GM21367 (cell line): ENCODE data around the gene LYST.
"Not testable (repeated sequence)": the region's sequence is repeated elsewhere in the genome, so short reads cannot be mapped to it uniquely, and the experiment has no call there.

ENCODE experiments used
- ATAC-seq: cut with Tn5 transposase; IDR thresholded peaks from one replicate; pipeline ENCODE4 v1.9.1; 2021; ENCODE audit not compliant: unreplicated experiment

LYST gene

GRCh38 chr1:235766794-235767285 is 99.9 kb downstream of the LYST start:
- ATAC-seq, result no peak

GRCh38 chr1:235763962-235764361 is 102.7 kb downstream of the LYST start:
- no peak for ATAC-seq

- ATAC-seq, result no peak
These were observed 107.4 kb downstream of the LYST start for GRCh38 chr1:235759336-235759735.

- no peak for ATAC-seq
These were observed 107.8 kb downstream of the LYST start for GRCh38 chr1:235758931-235759330.

- ATAC-seq, result no peak
These were observed 109.1 kb downstream of the LYST start for GRCh38 chr1:235757587-235758096.

GRCh38 chr1:235754186-235754585 is 112.5 kb downstream of the LYST start:
- not testable (repeated sequence) for ATAC-seq

- ATAC-seq, result no peak
These were observed 116.9 kb downstream of the LYST start for GRCh38 chr1:235749755-235750300.

- ATAC-seq, result no peak
These were observed 118.0 kb downstream of the LYST start for GRCh38 chr1:235748747-235749146.

- ATAC-seq, result no peak
These were observed 120.5 kb downstream of the LYST start for GRCh38 chr1:235746245-235746644.

- ATAC-seq, result no peak
These were observed 121.1 kb downstream of the LYST start for GRCh38 chr1:235745503-235746136.

- no peak for ATAC-seq
These were observed 123.6 kb downstream of the LYST start for GRCh38 chr1:235742914-235743599.

- ATAC-seq, result no peak
These were observed 125.4 kb downstream of the LYST start for GRCh38 chr1:235741294-235741693.

GRCh38 chr1:235739631-235740030 is 127.1 kb downstream of the LYST start:
- no peak for ATAC-seq

- no peak for ATAC-seq
These were observed 127.6 kb downstream of the LYST start for GRCh38 chr1:235739124-235739523.

GRCh38 chr1:235737751-235738150 is 129.0 kb downstream of the LYST start:
- no peak for ATAC-seq

GRCh38 chr1:235736263-235736662 is 130.4 kb downstream of the LYST start:
- ATAC-seq, result no peak

- no peak for ATAC-seq
These were observed 131.1 kb downstream of the LYST start for GRCh38 chr1:235735621-235736020.

GRCh38 chr1:235734335-235734734 is 132.4 kb downstream of the LYST start:
- ATAC-seq, result no peak

GRCh38 chr1:235730007-235730406 is 136.7 kb downstream of the LYST start:
- no peak for ATAC-seq

- no peak for ATAC-seq
These were observed 140.1 kb downstream of the LYST start for GRCh38 chr1:235726557-235726956.

GRCh38 chr1:235725434-235725833 is 141.3 kb downstream of the LYST start:
- ATAC-seq, result no peak

- no peak for ATAC-seq
These were observed 142.0 kb downstream of the LYST start for GRCh38 chr1:235724730-235725129.
